Occipital lobe (tissue), 2 donors: ENCODE data around the gene TCF4. TPM values are rescaled to one million over a fixed set of nuclear protein-coding genes. Genes with fewer than 3 reads are reported as not detected.

Experiments
- DNase-seq: peaks from one replicate; lab custom pipeline; 2025; lab: John Stamatoyannopoulos, UW
- total RNA-seq: library from RNA; depleted of rRNA; stranded (reverse); fragments of >200 nt; gene quantifications from one replicate; pipeline ENCODE4 v1.2.3, GENCODE V29; 2014

TCF4 gene
- total RNA-seq, 1 donor from 2014 or later = 1,429 TPM

GRCh38 chr18:55506074-55506473, 81.9 kb downstream of the TCF4 start:
- DNase-seq = no peak

- no peak for DNase-seq
These were observed 83.2 kb downstream of the TCF4 start for GRCh38 chr18:55504808-55505207.

- DNase-seq = no peak
These were observed 84.7 kb downstream of the TCF4 start for GRCh38 chr18:55503167-55503820.

DNA sequence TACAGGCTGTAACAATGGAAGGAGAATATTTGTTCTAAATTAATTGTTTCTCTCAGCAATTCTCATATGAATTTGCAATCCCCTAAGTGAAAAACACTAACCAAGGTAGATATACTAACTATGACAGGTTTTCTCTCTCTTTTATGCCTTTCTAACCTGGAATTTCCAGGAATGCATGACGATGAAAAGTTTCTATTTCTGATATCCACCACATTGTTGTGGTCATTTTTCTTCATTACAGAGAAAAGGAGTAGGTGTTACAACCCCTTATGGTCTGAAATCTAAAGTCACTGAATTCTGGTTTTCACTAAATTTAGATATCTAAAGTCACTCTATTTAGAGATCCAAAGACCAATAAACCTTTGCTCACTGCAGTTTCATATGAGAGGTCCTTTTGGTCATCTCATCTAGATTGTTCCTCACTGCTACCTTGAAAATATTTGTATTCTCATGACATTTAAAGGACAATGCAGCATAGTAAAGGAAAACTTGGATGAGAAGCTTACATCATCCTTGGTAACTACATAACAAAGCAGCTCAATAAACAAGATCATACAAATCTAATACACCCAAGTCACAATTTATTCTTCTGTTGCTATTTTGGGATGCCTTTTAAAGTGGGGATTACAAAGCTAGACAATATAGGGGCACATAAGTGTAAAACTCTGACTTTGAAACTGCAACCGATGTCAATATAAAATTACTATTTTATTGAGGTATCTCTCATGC, 85.8 kb downstream of the TCF4 start:
- no peak for DNase-seq

DNA sequence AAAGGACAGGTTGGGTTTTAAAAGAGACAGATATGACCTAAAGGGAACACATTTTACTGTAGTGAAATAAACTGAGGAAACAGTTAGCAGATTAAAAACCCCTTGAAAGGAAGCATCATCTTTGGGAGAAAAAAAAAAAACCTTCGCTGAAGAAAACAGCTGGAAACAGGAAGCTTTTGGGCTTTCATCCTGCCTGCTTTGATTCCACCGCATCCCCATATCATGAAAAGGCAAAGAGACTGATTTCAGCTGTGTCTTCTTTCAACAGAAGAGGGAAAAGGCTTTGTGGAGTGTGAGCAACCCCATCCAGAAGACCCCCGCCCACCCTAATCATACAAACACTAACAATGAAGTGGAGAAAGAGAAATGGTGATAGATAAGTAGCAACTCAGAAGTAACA, 86.4 kb downstream of the TCF4 start:
- no peak for DNase-seq

- no peak for DNase-seq
These were observed 87.5 kb downstream of the TCF4 start for GRCh38 chr18:55500316-55501086.

DNA sequence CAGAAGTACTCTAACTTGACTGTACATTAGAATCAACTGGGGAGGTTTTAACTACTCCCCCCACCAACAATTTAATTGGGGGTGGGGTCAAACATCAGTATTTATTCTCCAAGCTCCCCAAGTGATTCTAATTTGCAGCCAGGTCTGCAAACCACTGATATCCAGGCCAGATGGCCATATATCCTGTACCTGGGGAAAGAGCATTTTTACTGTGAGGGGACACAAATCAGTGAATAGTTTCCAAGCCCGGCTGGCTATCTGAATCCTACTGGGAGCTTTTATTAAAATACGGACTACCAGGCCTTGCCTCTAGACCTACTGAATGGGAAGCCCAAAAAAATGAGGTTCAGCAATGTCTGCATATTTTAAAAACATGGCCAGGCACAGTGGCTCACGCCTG, 88.5 kb downstream of the TCF4 start:
- no peak for DNase-seq

GRCh38 chr18:55497825-55498403, 90.1 kb downstream of the TCF4 start:
- no peak for DNase-seq

- no peak for DNase-seq
These were observed 93.1 kb downstream of the TCF4 start for GRCh38 chr18:55494899-55495298.

DNA sequence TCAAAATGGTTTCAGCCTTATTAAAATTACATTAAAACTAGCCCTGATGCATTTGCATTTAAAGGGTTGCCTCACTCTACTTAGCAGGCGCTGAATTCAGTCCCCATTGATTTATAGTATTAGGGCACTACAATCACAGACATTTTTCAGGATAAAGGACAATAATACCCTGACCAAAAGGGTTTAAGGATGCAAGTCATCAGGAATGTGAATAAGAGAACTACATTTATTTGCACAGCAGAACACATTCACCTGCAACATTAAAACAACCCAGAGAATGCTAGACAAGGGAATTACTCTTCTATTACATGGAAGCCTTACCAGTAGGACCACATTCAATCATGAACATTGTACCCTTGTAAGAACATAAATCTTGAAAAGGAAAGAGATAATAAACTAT, 93.6 kb downstream of the TCF4 start:
- no peak for DNase-seq

DNA sequence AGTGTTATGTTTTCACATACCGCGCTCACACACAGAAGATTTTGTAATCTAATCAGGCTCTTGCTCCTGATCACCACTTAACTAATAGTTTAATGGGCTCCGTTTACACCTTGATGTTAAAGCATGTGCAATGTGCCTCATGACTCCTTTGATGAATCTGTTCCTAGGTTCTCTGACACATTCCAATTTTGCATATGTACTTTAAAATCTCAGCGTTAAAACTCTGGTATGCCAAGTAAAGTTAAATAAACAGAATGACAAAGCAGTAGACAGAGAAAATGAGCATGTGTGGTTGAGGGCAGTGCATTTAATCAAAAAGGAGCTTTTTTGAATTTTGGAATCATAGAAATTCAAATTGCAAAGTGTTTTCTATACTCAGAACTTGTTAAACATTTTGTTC, 96.4 kb downstream of the TCF4 start:
- DNase-seq = no peak

GRCh38 chr18:55489034-55489986, 98.7 kb downstream of the TCF4 start:
- no peak for DNase-seq

- DNase-seq = no peak
These were observed 99.5 kb downstream of the TCF4 start for GRCh38 chr18:55488473-55488872.

DNA sequence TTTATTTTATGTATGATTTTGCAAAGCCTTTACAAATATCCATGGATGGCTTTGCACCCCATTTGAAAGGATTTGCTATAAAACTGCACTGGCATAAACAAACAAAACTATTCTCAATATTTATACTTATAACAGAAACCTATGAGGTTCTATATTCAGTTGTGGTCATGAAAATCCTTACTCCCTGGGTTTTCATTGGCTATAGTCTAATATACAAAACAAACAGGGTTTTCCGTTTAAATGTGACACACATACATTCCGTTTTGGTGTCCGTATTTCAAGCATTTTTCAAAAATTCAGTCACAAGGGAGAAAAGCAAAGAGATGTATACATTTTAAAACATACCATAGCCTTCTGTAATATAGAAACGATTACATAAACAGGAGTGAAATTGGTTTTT, 100.0 kb downstream of the TCF4 start:
- DNase-seq = no peak

GRCh38 chr18:55486936-55487335, 101.1 kb downstream of the TCF4 start:
- no peak for DNase-seq

- no peak for DNase-seq
These were observed 102.3 kb downstream of the TCF4 start for GRCh38 chr18:55485666-55486065.

GRCh38 chr18:55484773-55485172, 103.2 kb downstream of the TCF4 start:
- DNase-seq = no peak

GRCh38 chr18:55483266-55483871, 104.6 kb downstream of the TCF4 start:
- no peak for DNase-seq

DNA sequence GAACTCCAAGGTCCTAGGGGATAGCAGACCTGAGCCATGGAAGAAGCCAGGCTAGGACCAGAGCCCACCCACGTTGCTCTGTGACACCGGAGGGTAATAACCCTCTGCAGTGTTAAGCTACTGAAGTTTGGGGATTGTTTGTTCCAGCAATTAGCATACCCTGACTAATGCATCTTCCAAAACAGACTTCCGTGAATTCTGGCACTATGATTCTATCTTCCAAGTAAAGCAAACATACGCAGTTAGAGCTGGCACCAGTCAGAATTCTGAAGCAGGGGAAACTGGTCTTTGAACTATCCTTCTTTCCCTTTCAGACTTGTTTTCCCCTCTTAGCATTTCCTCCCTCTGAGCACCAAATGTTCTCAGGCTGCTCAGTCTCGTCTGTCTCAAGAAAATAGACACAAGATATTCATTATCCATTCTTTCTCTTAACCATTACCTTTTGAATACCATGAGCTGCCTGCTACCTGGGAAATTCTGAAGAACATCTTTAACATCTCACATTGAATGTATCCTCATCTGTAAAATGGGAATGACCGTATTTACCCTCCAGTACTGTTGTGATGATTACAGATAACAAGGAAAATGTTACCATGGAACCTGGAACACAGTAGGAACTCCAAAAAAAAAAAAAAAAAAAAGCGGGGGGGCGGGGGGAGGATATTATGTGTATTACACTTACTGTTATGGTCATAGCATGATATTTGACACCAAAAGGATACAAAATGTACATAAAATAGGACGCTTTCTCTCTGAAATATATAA, 108.2 kb downstream of the TCF4 start:
- no peak for DNase-seq
